UCSD-AML1 (cell line): ENCODE data around the gene OR56B4.
"Not testable (repeated sequence)": the region's sequence is repeated elsewhere in the genome, so short reads cannot be mapped to it uniquely, and the experiment has no call there.

Source experiments
- DNase-seq: peaks from one replicate; lab custom pipeline; 2025; ENCODE audit not compliant: unreplicated experiment; lab: John Stamatoyannopoulos, UW

Gene OR56B4

GRCh38 chr11:6107384-6107783 is at the start of gene OR56B4:
Gene OR56B4, plus strand, starts transcription at chr11:6107684. Its CDS starts 95 bp downstream, at chr11:6107779.
- not testable (repeated sequence) for DNase-seq

- DNase-seq, result no peak
Measured at GRCh38 chr11:6061475-6061874, 46.0 kb upstream of the OR56B4 start.

- DNase-seq, result no peak
Measured at GRCh38 chr11:6062691-6063358, 44.7 kb upstream of the OR56B4 start.

GRCh38 chr11:6067502-6067901 is 40.0 kb upstream of the OR56B4 start:
- DNase-seq, result no peak

GRCh38 chr11:6076443-6076842 is 31.0 kb upstream of the OR56B4 start:
- DNase-seq, result not testable (repeated sequence)

GRCh38 chr11:6077723-6078122 is 29.8 kb upstream of the OR56B4 start:
- no peak for DNase-seq

GRCh38 chr11:6079463-6079862 is 28.0 kb upstream of the OR56B4 start:
- no peak for DNase-seq

- DNase-seq, result no peak
Measured at GRCh38 chr11:6083129-6083528, 24.4 kb upstream of the OR56B4 start.

- DNase-seq, result no peak
Measured at GRCh38 chr11:6084587-6084986, 22.9 kb upstream of the OR56B4 start.

- no peak for DNase-seq
Measured at GRCh38 chr11:6094186-6094585, 13.3 kb upstream of the OR56B4 start.

- DNase-seq, result no peak
Measured at GRCh38 chr11:6095798-6096197, 11.7 kb upstream of the OR56B4 start.

- DNase-seq, result no peak
Measured at GRCh38 chr11:6096417-6096816, 11.1 kb upstream of the OR56B4 start.

- no peak for DNase-seq
Measured at GRCh38 chr11:6099577-6099976, 7.9 kb upstream of the OR56B4 start.

GRCh38 chr11:6110011-6110410 is 2.5 kb downstream of the OR56B4 start:
- DNase-seq, result no peak

- no peak for DNase-seq
Measured at GRCh38 chr11:6111673-6112072, 4.2 kb downstream of the OR56B4 start.

- no peak for DNase-seq
Measured at GRCh38 chr11:6116638-6117037, 9.2 kb downstream of the OR56B4 start.

GRCh38 chr11:6124245-6124644 is 16.8 kb downstream of the OR56B4 start:
- DNase-seq, result no peak

- no peak for DNase-seq
Measured at GRCh38 chr11:6127881-6128280, 20.4 kb downstream of the OR56B4 start.

- no peak for DNase-seq
Measured at GRCh38 chr11:6129011-6129410, 21.5 kb downstream of the OR56B4 start.

- DNase-seq, result no peak
Measured at GRCh38 chr11:6129635-6130034, 22.2 kb downstream of the OR56B4 start.

GRCh38 chr11:6132431-6132830 is 24.9 kb downstream of the OR56B4 start:
- DNase-seq, result no peak

- not testable (repeated sequence) for DNase-seq
Measured at GRCh38 chr11:6135936-6136335, 28.5 kb downstream of the OR56B4 start.

- DNase-seq, result no peak
Measured at GRCh38 chr11:6142936-6143335, 35.5 kb downstream of the OR56B4 start.
